GM21526 (cell line): ENCODE measurements around the gene LRRC32.
"Not testable (repeated sequence)": the region's sequence is repeated elsewhere in the genome, so short reads cannot be mapped to it uniquely, and the experiment has no call there.

Source experiments
- ATAC-seq: cut with Tn5 transposase; IDR thresholded peaks from one replicate; pipeline ENCODE4 v1.9.1; 2021; ENCODE audit warnings: moderate library complexity; ENCODE audit not compliant: unreplicated experiment, low FRiP score

LRRC32 gene

DNA sequence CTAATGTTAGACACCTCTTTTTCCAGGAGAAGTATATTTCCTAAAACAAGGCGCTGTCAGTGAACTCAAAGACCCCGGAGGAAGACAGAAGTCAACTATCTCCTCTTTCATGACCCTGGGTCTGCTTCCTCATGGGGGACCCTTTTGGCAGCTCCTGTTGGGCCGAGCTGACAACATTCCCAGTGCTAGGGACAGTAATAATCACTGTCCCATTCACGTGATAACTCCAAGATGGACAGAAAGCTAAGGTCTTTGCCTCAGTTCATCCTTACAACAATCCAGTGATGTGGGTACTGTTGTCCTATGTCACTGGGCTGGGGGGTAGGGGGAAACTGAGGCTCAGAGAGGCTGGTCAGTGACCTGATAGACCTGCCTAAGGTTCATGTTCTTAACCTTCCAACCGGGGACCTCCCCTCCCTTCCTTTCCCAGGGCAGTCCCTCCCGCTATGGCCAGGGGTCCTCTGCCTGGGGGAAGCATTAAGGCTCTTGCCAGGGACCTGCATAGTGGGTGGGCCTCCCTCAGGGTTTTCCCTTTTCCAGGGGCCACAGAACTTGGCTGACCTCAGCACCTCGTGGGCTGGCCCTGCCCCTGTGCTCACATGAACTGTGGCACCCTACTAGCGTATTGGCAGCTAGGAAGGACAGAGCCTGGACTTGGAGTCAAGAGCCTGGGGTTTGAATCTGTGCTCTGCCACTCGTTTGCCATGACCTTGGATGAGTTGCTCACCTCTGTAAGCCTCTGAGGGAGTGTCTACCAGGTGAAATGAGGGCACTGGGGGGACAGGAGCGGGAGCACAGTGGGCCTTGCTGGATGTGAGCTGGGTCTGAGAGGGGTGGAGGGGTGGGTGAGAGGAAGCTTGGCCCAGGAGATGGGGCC, 53.6 kb downstream of the LRRC32 start:
- ATAC-seq: no peak

DNA sequence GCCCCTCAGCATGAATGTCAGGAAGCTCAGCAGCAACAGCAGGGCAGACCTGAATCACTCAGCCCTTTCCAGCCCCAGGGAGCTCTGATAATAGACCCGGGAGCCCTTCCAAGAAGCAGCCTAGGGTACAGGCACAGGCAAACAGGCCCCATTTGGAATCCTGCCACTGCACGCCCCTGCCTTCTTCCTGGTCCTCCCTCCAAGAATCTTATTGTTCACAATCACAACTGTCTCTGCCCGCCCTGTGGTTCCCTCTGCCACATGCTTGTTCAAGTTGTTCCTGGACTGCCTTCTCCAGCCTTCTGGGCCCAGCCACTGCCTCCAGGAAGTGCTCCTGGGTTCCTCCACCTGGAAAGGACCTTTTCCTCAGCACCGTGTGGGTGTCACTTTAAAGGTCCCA, 54.6 kb downstream of the LRRC32 start:
- no peak for ATAC-seq

DNA sequence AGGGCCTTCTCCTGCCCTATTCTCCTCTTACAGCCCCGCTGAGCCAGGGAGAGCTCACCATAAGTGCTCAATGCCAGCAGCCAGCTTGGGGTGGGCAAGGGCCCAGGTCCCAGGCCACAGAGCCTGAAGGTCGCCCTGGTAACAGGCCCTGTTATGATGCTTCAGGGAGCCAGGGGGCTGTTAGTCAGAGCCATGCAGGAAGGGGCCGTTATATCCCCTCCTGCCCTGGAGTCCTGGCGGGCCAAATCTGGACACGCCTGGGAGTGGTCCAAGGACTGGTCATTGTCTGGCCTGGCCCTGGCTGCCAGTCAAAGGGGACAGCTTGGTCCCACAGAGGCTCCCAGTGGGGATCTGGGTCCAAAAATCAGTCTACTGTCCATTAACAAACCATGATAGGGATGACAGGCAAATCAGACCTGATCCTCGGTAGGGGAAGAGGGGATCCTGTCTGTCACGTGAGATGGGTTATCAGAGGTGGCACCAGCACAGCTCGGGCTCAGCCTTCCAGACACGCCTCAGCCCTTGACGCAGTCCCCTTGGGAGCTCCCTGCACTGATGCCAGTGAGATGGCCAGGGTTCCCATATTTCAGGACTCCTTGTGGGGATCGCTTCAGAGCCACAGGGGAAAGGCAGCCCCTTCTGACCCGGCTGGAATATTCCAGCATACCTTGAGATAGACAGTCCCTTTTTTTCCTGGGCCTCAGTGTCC, 55.9 kb downstream of the LRRC32 start:
- no peak for ATAC-seq

- no peak for ATAC-seq
Measured at GRCh38 chr11:76613901-76614300, 56.6 kb downstream of the LRRC32 start.

- no peak for ATAC-seq
Measured at GRCh38 chr11:76612226-76612625, 58.3 kb downstream of the LRRC32 start.

DNA sequence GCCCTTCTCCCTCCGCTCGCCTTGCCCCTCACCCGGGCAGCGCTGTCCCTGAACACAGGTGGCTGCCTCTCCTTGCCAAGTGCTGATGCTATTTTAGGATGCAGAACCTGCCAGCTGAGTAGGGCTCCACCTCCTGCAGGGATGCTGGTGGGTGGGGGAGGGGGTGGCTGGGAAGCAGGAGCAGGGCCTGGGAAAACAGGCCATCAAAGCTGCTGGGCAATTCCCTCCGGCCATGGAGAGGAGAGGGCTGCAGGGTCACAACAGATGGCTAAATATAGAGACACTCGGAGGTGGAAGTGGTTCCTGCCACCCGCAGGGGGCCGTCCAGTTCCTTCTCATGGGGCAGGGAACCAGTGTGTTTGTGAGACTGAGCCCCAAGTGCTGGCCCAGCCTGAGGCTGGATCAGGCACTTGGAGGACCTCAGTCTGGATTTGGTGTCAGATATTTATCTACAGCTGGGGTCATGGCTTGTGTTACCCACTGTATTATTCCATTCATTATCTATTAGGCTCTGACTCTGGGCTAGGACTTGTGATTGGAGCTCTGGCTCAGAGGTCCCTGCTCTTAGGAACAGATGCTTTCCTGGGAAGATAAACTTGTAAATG, 59.6 kb downstream of the LRRC32 start:
- ATAC-seq: no peak

- ATAC-seq: no peak
Measured at GRCh38 chr11:76610371-76610770, 60.2 kb downstream of the LRRC32 start.

DNA sequence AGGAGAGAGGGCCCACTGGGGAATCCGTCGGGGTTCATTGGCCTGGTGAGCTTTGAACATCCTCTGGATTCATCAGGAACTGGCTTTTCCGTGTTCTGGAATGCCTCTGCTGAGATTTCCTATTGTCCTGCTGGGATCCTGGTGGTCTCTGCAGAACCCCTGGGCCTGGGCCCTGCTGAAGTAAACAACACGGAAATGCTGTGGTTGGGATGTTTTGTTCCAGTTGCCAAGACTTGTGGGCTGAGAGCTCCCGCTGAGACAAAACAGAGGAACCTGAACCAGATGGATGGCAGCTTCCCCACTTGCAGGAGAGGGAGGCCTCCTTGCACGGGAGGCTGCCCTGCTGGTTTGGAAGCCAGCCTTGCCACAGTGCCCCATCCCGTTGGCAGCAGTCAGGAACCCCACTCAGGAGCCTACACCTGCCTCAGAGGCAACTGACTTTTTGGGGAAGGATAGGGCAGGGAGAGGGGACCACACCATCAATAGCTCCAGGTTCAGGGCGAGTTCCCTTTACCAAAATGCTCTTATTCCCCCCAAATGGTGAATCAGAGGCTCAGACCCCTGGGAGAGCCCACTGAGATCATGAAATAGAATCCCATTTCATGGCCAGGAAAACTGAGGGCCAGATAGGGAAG, 60.7 kb downstream of the LRRC32 start:
- ATAC-seq: no peak

DNA sequence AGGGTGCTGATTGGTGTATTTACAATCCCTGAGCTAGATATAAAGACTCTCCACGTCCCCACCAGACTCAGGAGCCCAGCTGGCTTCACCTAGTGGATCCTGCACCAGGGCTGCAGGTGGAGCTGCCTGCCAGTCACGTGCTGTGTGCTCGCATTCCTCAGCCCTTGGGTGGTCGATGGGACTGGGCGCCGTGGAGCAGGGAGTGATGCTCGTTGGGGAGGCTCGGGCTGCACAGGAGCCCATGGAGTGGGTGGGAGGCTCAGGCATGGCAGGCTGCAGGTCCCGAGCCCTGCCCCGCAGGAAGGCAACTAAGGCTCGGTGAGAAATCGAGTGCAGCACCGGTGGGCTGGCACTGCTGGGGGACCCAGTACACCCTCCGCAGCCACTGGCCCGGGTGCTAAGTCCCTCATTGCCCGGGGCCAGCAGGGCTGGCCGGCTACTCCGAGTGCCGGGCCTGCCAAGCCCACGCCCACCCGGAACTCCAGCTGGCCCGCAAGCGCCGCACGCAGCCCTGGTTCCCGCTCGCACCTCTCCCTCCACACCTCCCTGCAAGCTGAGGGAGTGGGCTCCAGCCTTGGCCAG, 61.6 kb downstream of the LRRC32 start:
- ATAC-seq: not testable (repeated sequence)

DNA sequence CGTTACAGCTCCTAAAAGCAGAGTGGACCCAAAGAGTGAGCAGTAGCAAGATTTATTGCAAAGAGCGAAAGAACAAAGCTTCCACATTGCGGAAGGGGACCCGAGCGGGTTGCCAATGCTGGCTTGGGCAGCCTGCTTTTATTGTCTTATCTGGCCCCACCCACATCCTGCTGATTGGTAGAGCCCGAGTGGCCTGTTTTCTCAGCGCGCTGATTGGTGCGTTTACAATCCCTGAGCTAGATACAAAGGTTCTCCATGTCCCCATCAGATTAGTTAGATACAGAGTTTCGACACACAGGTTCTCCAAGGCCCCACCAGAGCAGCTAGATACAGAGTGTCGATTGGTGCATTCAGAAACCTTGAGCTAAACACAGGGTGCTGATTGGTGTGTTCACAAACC, 62.3 kb downstream of the LRRC32 start:
- not testable (repeated sequence) for ATAC-seq
